ENCODE data around the gene ATXN1. TPM values are rescaled to one million over a fixed set of nuclear protein-coding genes. Genes with fewer than 3 reads are reported as not detected.
"Not testable (repeated sequence)": the region's sequence is repeated elsewhere in the genome, so short reads cannot be mapped to it uniquely, and the experiment has no call there.

Gene ATXN1
- total RNA-seq, 1 donor from 2014 or later = 6.1 TPM

DNA sequence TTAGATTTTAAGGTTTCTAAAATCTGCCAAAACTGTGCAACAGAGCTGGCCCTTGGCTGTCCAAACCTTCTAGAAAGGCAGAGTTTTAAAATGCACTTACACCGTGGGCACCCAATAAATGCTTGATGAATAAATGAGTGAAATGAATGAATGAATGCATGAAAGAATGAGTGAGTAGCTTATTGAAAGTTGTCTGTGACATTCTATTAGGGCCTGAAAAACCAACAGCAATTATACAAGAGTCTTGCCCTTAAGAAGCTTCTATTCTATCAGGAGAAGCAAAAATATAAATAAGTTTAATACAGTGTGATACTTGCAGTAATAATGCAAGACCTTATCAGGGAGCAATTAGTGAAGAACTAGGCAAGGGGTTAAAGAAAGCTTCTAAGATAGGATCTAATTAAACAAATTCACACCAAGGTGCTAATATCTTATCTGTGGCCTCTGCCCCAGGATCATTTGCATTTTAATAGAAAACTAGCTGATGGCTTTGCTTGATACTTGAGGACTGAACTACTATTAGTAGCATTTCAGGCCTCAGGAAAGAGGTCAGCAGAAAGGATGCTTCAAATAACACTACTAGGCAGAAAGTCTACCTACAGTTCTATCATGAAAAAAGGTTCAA, 292.2 kb downstream of the ATXN1 start:
- H3K4me3 ChIP-seq (ENCODE audit: low read depth, low read length) = no peak overlapping the region
- TF ChIP-seq, protein P1, sequence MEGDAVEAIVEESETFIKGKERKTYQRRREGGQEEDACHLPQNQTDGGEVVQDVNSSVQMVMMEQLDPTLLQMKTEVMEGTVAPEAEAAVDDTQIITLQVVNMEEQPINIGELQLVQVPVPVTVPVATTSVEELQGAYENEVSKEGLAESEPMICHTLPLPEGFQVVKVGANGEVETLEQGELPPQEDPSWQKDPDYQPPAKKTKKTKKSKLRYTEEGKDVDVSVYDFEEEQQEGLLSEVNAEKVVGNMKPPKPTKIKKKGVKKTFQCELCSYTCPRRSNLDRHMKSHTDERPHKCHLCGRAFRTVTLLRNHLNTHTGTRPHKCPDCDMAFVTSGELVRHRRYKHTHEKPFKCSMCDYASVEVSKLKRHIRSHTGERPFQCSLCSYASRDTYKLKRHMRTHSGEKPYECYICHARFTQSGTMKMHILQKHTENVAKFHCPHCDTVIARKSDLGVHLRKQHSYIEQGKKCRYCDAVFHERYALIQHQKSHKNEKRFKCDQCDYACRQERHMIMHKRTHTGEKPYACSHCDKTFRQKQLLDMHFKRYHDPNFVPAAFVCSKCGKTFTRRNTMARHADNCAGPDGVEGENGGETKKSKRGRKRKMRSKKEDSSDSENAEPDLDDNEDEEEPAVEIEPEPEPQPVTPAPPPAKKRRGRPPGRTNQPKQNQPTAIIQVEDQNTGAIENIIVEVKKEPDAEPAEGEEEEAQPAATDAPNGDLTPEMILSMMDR (conservative IDR thresholded peaks at IDR 0.05; ENCODE audit: low read depth, low read length) = no peak
- no peak for DNase-seq (ENCODE audit: low read depth)

DNA sequence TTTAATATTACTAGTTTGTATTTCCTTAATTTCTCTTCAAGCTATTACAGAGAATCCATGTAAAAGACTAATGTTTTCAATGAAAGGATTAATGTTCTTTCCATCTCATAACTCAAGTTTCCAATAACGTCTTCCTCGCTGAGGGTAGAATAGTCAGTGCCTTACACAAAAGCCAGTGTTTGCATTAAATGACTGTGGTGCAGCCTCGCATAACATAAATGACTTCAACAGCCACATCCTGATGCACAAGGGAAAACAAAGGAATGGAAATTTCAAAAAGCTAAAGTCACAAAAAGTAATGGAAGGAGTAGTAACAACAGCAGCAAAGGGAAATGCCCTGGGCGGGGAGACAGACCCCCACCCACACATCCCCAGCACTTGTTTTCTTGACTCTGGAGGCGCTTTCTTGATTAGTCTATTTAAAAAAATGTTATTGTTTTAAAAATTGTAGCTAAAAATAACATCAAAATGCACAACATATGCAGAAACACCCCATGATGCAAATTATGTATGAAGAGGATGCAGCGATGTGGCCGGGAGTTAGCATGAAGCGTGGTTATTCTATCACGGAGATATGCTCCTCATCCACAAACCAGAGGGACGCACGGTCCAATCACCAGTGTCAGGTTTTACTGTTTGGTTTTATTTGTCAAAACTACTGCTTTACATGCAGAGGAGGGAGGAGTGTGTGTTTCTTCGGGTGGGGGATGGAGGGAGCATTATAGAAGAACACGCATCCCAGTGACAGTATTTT, 294.3 kb downstream of the ATXN1 start:
- no peak for DNase-seq (ENCODE audit: low read depth)
- TF ChIP-seq, protein P1 (conservative IDR thresholded peaks at IDR 0.05; ENCODE audit: low read depth, low read length) = no peak
- no peak overlapping the region for H3K4me3 ChIP-seq (ENCODE audit: low read depth, low read length)

DNA sequence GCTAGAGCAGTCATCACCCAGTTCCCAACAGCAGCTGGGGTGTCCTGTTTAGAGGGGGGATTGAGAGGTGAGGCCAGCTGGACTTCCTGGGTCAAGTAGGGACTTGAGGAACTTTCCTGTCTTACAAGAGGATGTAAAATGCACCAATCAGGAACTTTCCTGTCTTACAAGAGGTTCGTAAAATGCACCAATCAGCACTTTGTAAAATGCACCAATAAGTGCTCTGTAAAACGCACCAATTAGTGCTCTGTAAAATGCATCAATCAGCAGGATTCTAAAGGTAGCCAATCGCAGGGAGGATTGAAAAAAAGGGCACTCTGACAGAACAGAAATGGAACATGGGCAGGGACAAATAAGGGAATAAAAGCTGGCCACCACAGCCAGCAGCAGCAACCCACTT, 297.2 kb downstream of the ATXN1 start:
- TF ChIP-seq, protein P1 (conservative IDR thresholded peaks at IDR 0.05; ENCODE audit: low read depth, low read length) = no peak
- no peak overlapping the region for H3K4me3 ChIP-seq (ENCODE audit: low read depth, low read length)
- DNase-seq (ENCODE audit: low read depth) = no peak

DNA sequence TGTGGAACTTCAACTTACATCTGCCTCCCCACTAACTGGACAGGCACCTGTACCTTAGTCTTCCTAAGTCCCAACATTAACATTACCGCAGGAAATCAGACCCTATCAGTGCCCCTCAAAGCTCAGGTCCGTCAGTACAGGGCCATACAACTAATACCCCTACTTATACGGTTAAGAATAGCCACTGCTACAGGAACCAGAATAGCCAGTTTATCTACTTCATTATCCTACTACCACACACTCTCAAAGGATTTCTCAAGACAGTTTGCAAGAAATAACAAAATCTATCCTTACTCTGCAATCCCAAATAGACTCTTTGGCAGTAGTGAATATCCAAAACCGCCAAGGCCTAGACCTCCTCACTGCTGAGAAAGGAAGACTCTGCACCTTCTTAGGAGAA, 298.0 kb downstream of the ATXN1 start:
- DNase-seq (ENCODE audit: low read depth); H3K4me3 ChIP-seq (ENCODE audit: low read depth, low read length): not testable (repeated sequence)

DNA sequence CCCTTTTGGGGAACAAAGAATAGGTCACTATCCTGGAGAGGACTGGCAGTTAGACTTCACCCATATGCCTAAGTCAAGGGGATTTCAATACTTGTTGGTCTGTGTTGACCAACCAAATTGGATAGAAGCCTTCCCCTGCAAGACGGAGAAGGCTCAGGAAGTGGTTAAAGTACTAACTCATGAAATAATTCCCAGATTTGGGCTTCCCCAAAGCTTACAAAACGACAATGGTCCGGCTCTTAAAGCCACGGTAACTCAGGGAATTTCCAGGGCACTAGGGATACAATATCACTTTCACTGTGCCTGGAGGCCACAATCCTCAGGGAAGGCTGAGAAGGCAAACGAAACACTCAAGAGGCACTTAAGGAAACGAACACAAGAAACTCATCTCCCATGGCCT, 299.8 kb downstream of the ATXN1 start:
- TF ChIP-seq, protein P1 (conservative IDR thresholded peaks at IDR 0.05; ENCODE audit: low read depth, low read length) = no peak
- H3K4me3 ChIP-seq (ENCODE audit: low read depth, low read length) = no peak overlapping the region
- no peak for DNase-seq (ENCODE audit: low read depth)

DNA sequence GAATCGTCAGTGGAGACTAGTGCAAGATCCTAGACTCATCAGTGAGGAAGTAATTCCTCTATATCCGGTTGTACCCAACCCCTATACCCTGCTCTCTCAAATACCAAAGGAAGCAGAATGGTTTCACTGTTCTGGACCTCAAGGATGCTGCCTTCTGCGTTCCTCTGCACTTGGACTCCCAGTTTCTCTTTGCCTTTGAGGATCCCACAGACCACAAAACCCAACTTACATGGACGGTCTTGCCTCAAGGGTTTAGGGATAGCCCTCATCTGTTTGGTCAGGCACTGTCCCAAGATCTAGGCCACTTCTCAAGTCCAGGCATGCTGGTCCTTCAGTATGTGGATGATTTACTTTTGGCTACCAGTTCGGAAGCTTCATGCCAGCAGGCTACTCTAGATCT, 301.8 kb downstream of the ATXN1 start:
- DNase-seq (ENCODE audit: low read depth); H3K4me3 ChIP-seq (ENCODE audit: low read depth, low read length): not testable (repeated sequence)

DNA sequence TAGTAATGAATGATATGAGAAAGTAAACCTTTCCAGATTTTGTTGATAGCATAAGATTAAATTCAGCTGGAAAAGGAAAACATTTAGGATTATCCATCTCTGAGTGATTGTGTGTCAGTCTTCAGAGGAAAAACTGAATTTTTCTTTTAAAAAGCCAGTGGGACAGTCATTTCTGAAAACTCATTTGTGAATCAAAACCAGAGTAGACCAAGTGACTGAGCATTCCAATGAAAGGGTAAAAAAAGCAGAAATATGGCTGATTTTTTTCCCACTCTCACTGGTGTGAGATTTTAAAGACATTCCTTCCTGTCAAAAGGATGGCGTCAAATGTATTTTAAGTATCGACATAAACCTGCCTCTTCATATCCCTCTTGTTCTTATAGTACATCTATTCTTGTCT, 308.9 kb downstream of the ATXN1 start:
- DNase-seq (ENCODE audit: low read depth) = no peak
- no peak overlapping the region for H3K4me3 ChIP-seq (ENCODE audit: low read depth, low read length)
- TF ChIP-seq, protein P1 (conservative IDR thresholded peaks at IDR 0.05; ENCODE audit: low read depth, low read length) = no peak

DNA sequence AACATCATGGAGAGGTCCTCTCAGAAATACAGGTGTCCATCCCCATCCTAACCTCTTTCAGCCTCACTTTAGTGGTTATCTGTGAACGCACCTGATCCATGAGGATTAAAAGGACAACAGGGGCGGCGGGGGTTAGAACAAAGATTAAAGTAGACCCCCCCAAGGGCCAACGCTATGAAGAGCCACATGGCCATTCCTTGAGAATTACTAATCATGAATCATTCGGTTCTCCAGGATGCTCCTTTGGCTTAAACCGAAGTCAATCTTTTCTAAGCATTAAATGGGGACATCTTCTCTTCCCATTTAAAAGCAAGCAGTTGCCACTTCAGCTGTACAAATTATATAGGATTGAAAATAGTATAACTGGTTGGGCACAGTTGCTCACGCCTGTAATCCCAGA, 310.4 kb downstream of the ATXN1 start:
- no peak overlapping the region for H3K4me3 ChIP-seq (ENCODE audit: low read depth, low read length)
- TF ChIP-seq, protein P1 (conservative IDR thresholded peaks at IDR 0.05; ENCODE audit: low read depth, low read length) = no peak
- no peak for DNase-seq (ENCODE audit: low read depth)

Data from epithelial cell of proximal tubule (primary cell).